ENCODE measurements around the gene B4GAT1. TPM values are rescaled to one million over a fixed set of nuclear protein-coding genes. Genes with fewer than 3 reads are reported as not detected.
A peak's percentile ranks its signal among the peaks of the same experiment; 100 is the strongest.

The B4GAT1 gene
- total and polyA plus RNA-seq, 2 of the 13 experiments (the other 11 are each of a cell fraction or from before 2014, with no cell fraction given): 40.4 to 109 TPM

GRCh38 chr11:66328302-66329144 lies 18.9 kb downstream of the B4GAT1 start (continued):
- no peak for TF ChIP-seq NBN (conservative IDR thresholded peaks at IDR 0.05)
- TF ChIP-seq SAFB2 (CRISPR knock-in tag; IDR thresholded peaks at IDR 0.05; ENCODE audit: borderline replicate concordance, low read depth): 0 out of 2 replicates have a peak, but pooled peaks have one; percentile 52
- TF ChIP-seq ZBTB26 (CRISPR knock-in tag; IDR thresholded peaks at IDR 0.05; ENCODE audit: borderline replicate concordance): 0 out of 2 replicates have a peak, but pooled peaks have one; percentile 27
- TF ChIP-seq ZMAT3 (CRISPR knock-in tag; conservative IDR thresholded peaks at IDR 0.05): no peak
- TF ChIP-seq ZNF451 (CRISPR knock-in tag; IDR thresholded peaks at IDR 0.05): no peak
- TF ChIP-seq HINFP (CRISPR knock-in tag; IDR thresholded peaks at IDR 0.05; ENCODE audit: low read depth): no peak; the same call in 1 of the 2 replicates
- TF ChIP-seq NFE2L2 (IDR thresholded peaks at IDR 0.05; ENCODE audit: low read length): no peak
- peak; percentile 68; the same call in 1 of the 2 replicates for TF ChIP-seq ARID4A (CRISPR knock-in tag; IDR thresholded peaks at IDR 0.05; ENCODE audit: borderline replicate concordance)
- TF ChIP-seq SCMH1 (CRISPR knock-in tag; IDR thresholded peaks at IDR 0.05; ENCODE audit: borderline replicate concordance): no peak
- no peak for TF ChIP-seq GTF2F1 (IDR thresholded peaks at IDR 0.05; ENCODE audit: low read length)
- TF ChIP-seq ZNF589 (CRISPR knock-in tag; conservative IDR thresholded peaks at IDR 0.05): 0 out of 2 replicates have a peak, but pooled peaks have one; percentile 68
- TF ChIP-seq U2AF1 (optimal IDR thresholded peaks at IDR 0.05; ENCODE audit: low read depth, low read length): no peak
- no peak for TF ChIP-seq NR2C2 (CRISPR knock-in tag; IDR thresholded peaks at IDR 0.05; ENCODE audit: borderline replicate concordance)
- 0 out of 2 replicates have a peak, but pooled peaks have one; percentile 63 for TF ChIP-seq MLXIP (CRISPR knock-in tag; IDR thresholded peaks at IDR 0.05; ENCODE audit: borderline replicate concordance)
- peak; percentile 55; the same call in 1 of the 2 replicates for TF ChIP-seq GFI1 (CRISPR knock-in tag; IDR thresholded peaks at IDR 0.05; ENCODE audit: borderline replicate concordance)
- TF ChIP-seq STAG1 (CRISPR knock-in tag; IDR thresholded peaks at IDR 0.05): peak; percentile 87
- no peak; the same call in 1 of the 2 replicates for TF ChIP-seq TFAP4 (IDR thresholded peaks at IDR 0.05; ENCODE audit: borderline replicate concordance, low read depth)
